PC-3 (cell line): ENCODE results near the gene CDKL5.

Experiments
- EZH2 ChIP-seq: fragments of 300-600 bp; sonication (generic); IDR thresholded peaks from one replicate; pipeline ENCODE4 v1.6.1; 2017; ENCODE audit warnings: antibody characterized with exemption, mild to moderate bottlenecking, low read length; ENCODE audit not compliant: unreplicated experiment
- TF ChIP-seq, protein P1 (sequence below): fragments of 300-600 bp; sonication (generic); conservative IDR thresholded peaks from 2 replicates; pipeline ENCODE4 v1.5.1; 2017; ENCODE audit warnings: antibody characterized with exemption, low read depth, mild to moderate bottlenecking, low read length

DNA sequence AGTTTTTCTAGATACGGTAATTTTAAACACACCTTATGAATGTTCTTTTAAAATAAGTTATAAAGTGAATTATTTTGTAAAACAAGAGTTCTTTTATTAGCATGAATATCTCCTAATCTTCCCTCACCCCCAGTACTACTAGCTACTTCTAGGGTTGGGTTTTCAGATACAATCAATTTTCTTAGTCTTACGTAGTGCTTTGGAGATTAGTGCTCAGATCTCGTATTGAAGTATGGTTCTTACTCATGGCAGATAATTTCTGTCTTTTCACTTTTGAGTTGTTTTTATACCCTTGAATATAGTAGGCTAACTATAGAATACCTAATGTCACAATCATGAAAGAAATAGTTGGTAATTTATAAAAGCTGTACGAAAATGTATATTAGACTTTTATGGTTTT is 43.2 kb downstream of the CDKL5 start:
- TF ChIP-seq, protein P1, sequence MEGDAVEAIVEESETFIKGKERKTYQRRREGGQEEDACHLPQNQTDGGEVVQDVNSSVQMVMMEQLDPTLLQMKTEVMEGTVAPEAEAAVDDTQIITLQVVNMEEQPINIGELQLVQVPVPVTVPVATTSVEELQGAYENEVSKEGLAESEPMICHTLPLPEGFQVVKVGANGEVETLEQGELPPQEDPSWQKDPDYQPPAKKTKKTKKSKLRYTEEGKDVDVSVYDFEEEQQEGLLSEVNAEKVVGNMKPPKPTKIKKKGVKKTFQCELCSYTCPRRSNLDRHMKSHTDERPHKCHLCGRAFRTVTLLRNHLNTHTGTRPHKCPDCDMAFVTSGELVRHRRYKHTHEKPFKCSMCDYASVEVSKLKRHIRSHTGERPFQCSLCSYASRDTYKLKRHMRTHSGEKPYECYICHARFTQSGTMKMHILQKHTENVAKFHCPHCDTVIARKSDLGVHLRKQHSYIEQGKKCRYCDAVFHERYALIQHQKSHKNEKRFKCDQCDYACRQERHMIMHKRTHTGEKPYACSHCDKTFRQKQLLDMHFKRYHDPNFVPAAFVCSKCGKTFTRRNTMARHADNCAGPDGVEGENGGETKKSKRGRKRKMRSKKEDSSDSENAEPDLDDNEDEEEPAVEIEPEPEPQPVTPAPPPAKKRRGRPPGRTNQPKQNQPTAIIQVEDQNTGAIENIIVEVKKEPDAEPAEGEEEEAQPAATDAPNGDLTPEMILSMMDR: no peak
- no peak for TF ChIP-seq EZH2
